PFSK-1 (cell line): ENCODE data around the gene BARHL2.

Source experiments
- FOXP2 ChIP-seq: optimal IDR thresholded peaks from 2 replicates; pipeline ENCODE3; 2011; ENCODE audit warnings: borderline replicate concordance, control low read depth, inconsistent platforms; ENCODE audit not compliant: insufficient read depth; ENCODE audit errors: extremely low read length, extremely low read depth
- POLR2AphosphoS5 ChIP-seq: IDR thresholded peaks from 2 replicates; pipeline ENCODE4 v1.6.1; 2012; ENCODE audit warnings: low read depth, mild to moderate bottlenecking, control low read depth, low read length, moderate library complexity
- REST ChIP-seq, 2 experiments: IDR thresholded peaks; 2 replicates each; pipeline versions ENCODE4 v1.6.1 to v1.8.0; 2011 to 2012; ENCODE audit warnings: low read depth in 2 of 2, low read length in 2 of 2, control low read depth in 1 of 2, inconsistent platforms in 1 of 2, mild to moderate bottlenecking in 1 of 2, moderate library complexity in 1 of 2; ENCODE audit not compliant: insufficient read depth in 1 of 2
- SIN3A ChIP-seq: IDR thresholded peaks from 2 replicates; pipeline ENCODE4 v1.6.1; 2012; ENCODE audit warnings: mild to moderate bottlenecking, low read length, moderate library complexity, borderline replicate concordance; ENCODE audit not compliant: insufficient read depth
- TAF1 ChIP-seq: IDR thresholded peaks from 2 replicates; pipeline ENCODE4 v1.6.1; 2012; ENCODE audit warnings: low read length, control low read depth, borderline replicate concordance; ENCODE audit not compliant: insufficient read depth

BARHL2 gene

GRCh38 chr1:90721210-90722194, 4.4 kb upstream of the BARHL2 start:
- TF ChIP-seq FOXP2 (no peak), REST (IDR thresholded peaks at IDR 0.05; ENCODE audit: insufficient read depth in 1 of 2, low read depth in 2 of 2, low read length in 2 of 2) (no peak), TAF1 (no peak)

GRCh38 chr1:90720145-90720636, 3.1 kb upstream of the BARHL2 start:
- no peak for TF ChIP-seq SIN3A
- no peak for TF ChIP-seq POLR2AphosphoS5
- TF ChIP-seq FOXP2, result no peak
- no peak for TF ChIP-seq TAF1
- TF ChIP-seq REST (IDR thresholded peaks at IDR 0.05; ENCODE audit: insufficient read depth in 1 of 2, low read depth in 2 of 2, low read length in 2 of 2), result no peak

- TF ChIP-seq SIN3A (no peak), REST (IDR thresholded peaks at IDR 0.05; ENCODE audit: insufficient read depth in 1 of 2, low read depth in 2 of 2, low read length in 2 of 2) (no peak), FOXP2 (no peak), TAF1 (no peak), POLR2AphosphoS5 (no peak)
Observed at GRCh38 chr1:90719330-90720144, 2.4 kb upstream of the BARHL2 start.

GRCh38 chr1:90718411-90719329, 1.6 kb upstream of the BARHL2 start:
- no peak for TF ChIP-seq POLR2AphosphoS5
- no peak for TF ChIP-seq TAF1
- no peak for TF ChIP-seq SIN3A
- TF ChIP-seq FOXP2, result no peak
- TF ChIP-seq REST (IDR thresholded peaks at IDR 0.05; ENCODE audit: insufficient read depth in 1 of 2, low read depth in 2 of 2, low read length in 2 of 2), result no peak
